GM10248 (cell line): ENCODE data around the gene RNF220.

Experiments used
- CTCF ChIA-PET: fragments of 300-600 bp; sonication (Branson Sonifier 250); formaldehyde crosslinking; extraction: SDS; loops from one replicate; lab custom pipeline; 2021; ENCODE audit warnings: antibody characterized with exemption; lab: Yijun Ruan, JAX
- POLR2A ChIA-PET: fragments of 350-650 bp; sonication (Branson Sonifier 250); formaldehyde crosslinking; extraction: SDS; loops from one replicate; lab custom pipeline; 2020; ENCODE audit warnings: antibody characterized with exemption; lab: Yijun Ruan, JAX
- DNase-seq: peaks from one replicate; pipeline ENCODE4 v3.0.0; 2012; ENCODE audit errors: extremely low spot score
- CTCF ChIP-seq: IDR thresholded peaks from 2 replicates; pipeline ENCODE4 v1.5.1; 2012; ENCODE audit warnings: mild to moderate bottlenecking, low read depth; ENCODE audit errors: extremely low read depth, missing control alignments, control extremely low read depth

Gene RNF220

DNA sequence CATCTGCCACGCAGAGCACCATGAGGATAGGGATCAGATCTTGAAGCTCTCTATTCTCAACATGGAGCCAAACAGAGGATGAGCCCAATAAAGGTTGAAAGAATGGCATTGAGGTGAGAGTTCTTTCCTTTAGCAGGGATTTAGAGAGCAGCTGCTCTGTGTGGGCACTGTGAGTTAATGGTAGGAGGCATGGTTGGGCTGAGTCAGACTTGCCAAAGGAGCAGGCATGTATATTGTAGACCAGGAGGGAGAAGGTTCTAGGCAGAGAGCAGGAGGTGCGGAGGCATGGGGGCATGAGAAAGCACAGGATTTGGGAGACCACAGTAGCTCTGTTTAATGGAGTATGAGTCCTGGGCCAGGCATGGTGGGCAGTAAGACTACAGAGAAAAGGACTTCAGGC is 237.2 kb downstream of the RNF220 start:
- no peak for DNase-seq
- no peak for TF ChIP-seq CTCF
- CTCF ChIA-PET = interaction anchor here (0.7 to 13.8 kb wide), 6 partner anchors 7 to 70 kb away, joined by 3 to 204 read pairs (median 8); no protein-coding TSS in a partner anchor
- POLR2A ChIA-PET = interaction anchor here (1.1 to 2.1 kb wide), 2 partner anchors 8 to 10 kb away, joined by 3 to 8 read pairs; no protein-coding TSS in a partner anchor

DNA sequence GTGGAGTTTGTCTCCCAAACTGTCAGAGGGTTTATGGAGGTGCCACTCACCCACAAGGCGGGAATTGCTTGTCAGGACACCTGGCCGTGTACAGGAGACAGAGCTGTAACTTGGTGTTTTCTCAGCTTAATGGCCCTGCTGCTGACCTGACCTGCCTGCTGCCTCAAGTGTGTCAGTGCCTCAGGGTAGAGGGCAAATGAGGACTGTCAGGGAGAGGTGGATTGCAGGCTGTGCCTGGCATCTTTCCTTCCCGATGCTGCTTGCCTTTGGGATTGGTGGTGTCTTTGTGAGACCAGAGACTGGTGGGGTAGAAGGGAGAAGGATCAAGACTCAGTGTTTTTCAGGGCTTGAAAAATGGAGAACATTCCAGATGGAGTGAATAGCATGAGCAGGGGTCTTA is 237.9 kb downstream of the RNF220 start:
- ChIA-PET POLR2A (interaction anchor here (0.9 to 2.1 kb wide), 3 partner anchors 9 to 12 kb away, joined by 3 to 8 read pairs (median 3); no protein-coding TSS in a partner anchor), CTCF (interaction anchor here (1.0 to 13.8 kb wide), 6 partner anchors 7 to 40 kb away, joined by 3 to 204 read pairs (median 8); no protein-coding TSS in a partner anchor)

GRCh38 chr1:44643721-44644334 is 238.8 kb downstream of the RNF220 start:
- ChIA-PET CTCF (interaction anchor here (1.0 to 13.8 kb wide), 2 partner anchors 6 to 15 kb away, joined by 3 to 204 read pairs; no protein-coding TSS in a partner anchor), POLR2A (interaction anchor here (0.9 kb wide), 1 partner anchor 13 kb away, joined by 3 read pairs; no protein-coding TSS in a partner anchor)
- no peak for TF ChIP-seq CTCF
- no peak for DNase-seq

More for the DNA sequence above, 237.9 kb downstream of the RNF220 start:
- TF ChIP-seq CTCF = no peak
- no peak for DNase-seq

DNA sequence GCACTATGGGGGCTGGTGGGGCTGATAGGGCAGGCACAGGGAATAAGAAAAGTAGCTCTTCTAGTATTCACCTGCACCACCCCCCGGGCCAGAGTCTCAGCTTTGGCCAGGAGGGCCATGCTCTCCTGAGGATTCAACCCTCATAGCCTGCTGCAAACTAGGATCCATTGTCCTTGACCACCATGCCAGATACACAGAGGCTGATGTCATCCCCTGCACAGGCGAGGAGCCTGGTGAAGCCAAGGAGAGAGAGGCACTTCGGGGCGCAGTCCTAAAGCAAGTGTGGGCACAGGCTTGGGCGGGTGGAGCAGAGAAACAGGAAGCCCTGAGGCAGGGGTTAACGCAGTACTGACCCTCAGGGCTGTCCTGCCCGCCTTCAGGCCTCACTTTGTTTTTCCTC is 239.8 kb downstream of the RNF220 start:
- DNase-seq = no peak
- TF ChIP-seq CTCF = no peak
- CTCF ChIA-PET = no interaction called here
- POLR2A ChIA-PET = no interaction called here

DNA sequence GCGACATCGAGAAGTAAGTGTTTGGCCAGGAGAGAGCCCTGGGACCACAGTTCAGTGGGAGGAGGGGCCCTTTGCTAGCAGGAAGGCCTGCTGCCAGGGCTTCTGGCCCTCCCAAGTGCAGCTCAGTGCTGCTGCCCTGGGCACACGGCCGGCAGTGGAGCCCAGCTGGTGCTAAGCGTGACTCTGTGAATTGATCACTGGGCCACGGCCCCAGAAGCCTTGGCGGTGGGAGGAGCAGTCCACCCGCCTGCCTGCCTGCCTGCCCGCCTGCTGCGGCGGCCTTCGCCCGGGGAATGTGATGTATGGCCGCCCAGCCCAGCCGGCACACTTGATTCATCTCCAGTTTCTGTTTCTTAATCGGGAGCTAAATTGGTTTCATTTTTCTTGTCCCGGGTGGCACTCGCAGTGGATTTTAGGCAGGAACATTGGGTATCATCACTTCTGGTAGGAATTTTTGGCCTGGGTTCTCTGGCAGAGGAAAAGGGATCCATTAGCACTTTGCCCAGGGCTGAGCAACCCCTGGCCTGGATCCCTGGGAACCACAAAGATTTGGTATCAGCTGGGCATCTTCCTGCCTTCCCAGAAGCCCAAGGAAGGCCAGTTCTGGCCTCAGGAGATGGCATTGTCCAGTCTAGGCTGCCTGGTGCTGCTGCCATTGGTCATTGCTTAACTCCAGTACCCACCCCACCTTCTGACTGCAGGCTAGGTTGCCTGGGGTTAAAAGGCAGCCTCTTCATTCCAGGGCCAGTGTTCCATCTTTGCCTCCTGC is 240.6 kb downstream of the RNF220 start:
- CTCF ChIA-PET = interaction anchor here (1.4 to 8.6 kb wide), 3 partner anchors 8 to 35 kb away, joined by 3 to 204 read pairs (median 5); no protein-coding TSS in a partner anchor
- POLR2A ChIA-PET = no interaction called here
- TF ChIP-seq CTCF = no peak
- no peak for DNase-seq
